C1 segment of cervical spinal cord (tissue), 14 donors: ENCODE results near the gene MBTPS1.

Experiments
- DNase-seq, 14 donors: peaks; one replicate each; lab custom pipeline; 2025; lab: John Stamatoyannopoulos, UW

The MBTPS1 gene

GRCh38 chr16:84098939-84099338 is 17.8 kb downstream of the MBTPS1 start:
- no peak for DNase-seq

GRCh38 chr16:84096447-84097005 is 20.2 kb downstream of the MBTPS1 start:
- DNase-seq, result no peak

DNA sequence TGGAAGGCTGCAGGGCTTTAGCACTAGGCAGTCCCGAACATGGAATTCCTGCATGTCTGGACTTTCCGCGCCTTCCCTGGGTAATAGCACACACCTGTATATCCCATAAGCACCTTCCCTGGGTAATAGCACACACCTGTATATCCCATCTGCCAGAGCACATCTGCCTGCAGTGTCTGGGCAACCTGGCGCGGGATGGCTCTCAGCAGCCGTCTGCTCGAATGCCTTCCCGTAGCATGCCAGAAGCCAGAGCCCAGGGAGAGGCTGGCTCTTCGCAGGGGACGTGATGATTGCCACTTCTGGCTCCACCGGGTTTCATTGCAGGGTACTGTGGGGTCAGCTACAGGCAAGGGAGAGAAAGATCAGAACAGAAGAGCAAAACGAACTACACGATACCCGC is 21.3 kb downstream of the MBTPS1 start:
- DNase-seq, result peak in 1 of 14 donors; percentile 23

- peak in 1 of 14 donors; percentile 11 for DNase-seq
Measured at GRCh38 chr16:84093879-84094270, 22.9 kb downstream of the MBTPS1 start.

DNA sequence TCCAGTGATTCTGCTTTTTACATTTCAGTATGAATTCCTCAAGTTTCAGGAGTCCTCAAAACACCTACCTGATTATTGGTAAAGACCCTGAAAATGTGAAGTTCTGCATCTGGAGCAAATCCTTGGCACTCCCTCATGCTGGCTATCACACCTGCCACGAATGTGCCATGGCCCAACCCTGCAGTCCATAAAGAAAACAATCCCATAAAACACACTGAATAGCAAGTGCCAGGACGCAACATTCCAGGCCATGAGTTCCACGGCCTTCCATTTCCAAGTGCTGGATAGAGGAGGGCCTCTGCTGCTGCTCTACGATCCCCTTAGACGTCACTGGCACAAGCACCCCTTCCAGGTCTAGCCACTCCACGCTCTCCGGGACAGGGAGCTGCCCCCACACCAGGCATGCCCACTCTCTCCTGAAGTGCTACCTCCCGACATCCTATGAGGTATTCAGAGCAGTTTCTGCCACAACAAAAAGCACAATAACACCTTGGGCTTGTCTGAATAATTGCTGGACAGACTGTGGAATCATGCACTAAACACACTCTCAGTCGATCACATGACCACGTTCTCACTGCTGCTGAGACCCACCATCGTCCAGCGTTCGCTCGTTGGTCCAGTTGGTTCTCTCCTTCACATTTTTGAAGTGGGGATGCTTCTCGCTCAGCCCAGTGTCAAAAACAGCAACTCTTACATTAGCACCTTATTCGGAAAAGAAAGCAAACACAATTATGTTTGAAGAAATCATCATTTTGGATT is 23.4 kb downstream of the MBTPS1 start:
- DNase-seq, result no peak

- peak in 1 of 14 donors; percentile 79 for DNase-seq
Measured at GRCh38 chr16:84091460-84091859, 25.3 kb downstream of the MBTPS1 start.

DNA sequence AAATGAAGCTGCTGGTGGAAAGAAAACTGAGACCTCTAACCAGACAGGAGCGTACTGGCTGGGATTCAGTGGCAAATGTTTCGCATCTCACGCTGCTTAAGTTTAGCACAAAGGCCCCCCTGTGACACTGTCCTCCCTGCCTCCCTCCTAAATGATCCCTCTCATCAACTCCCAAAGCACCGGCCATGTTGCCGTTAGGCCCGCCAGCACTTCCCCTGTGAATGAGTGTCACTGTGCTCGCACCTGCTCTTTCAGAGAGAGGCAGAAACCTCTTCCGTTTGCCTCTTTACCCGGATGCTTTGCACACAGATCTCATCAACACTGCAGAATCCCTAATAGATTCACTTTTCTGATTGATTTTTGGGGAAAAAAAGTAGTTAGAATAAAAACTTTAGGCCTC is 26.5 kb downstream of the MBTPS1 start:
- peak in 3 of 14 donors; percentile 5 to 21 (median 8) for DNase-seq

DNA sequence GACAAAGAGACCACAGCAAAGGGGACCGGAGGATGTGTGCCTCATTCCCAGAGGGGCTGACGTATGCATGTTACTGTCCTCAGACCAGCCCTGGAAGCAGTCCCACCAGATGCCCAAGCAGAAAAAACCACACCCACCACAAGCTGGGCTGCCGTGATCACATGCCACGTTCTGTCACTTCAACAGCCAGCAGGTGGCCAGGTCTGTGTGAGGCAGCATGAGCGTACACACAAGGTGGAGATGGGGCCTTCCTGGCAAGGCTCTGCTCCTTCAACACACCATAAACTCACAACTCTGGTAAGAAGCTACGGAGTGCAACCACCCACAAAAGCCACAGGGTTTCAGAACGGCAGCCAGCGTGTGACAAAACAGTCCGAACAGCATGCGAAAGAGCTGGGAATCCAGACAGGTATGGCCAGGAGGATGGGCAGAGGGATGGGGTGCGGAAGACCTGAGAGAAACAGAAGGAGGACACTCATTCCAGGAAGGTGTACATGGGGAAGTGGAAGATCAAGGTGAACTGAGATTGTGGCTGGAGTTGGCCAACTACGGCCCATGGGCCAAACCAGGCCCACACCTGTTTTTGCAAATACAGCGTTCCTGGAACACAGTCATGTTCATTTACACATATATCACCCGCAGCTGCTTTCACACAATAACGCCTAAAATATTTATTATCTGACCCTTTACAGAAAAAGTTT is 27.9 kb downstream of the MBTPS1 start:
- DNase-seq, result peak in 1 of 14 donors; percentile 41

DNA sequence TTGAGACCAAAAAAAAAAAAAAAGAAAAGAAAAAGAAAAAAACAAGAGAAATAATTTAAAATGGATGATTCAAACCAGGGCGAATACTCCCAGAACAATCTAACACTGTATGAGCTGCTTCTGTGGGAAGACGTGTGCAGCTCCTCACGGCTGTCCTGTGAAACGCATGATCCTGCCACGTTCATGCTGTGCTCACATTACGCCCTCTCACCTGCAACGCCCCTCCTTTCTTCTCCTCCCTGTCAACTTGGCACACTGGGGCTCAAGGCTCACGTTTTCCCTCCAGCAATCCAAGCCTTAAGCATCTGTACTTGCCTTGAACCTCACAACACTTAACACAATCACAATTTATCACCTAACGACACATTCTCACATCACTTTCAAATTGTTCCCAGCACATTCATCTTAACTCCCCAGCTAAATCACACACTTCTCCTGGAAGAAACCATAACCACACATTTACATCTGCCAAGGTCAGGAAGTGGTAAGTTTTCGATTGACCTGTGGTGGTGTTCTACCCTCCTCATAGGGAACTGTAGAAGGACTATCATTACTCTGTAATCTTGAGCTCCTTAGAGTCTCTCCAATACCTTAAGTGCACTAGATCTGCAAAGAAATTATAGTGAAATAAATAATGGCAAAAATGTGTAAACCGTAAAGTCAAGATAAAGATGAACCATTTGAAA is 29.1 kb downstream of the MBTPS1 start:
- DNase-seq, result peak in 1 of 14 donors; percentile 15

DNA sequence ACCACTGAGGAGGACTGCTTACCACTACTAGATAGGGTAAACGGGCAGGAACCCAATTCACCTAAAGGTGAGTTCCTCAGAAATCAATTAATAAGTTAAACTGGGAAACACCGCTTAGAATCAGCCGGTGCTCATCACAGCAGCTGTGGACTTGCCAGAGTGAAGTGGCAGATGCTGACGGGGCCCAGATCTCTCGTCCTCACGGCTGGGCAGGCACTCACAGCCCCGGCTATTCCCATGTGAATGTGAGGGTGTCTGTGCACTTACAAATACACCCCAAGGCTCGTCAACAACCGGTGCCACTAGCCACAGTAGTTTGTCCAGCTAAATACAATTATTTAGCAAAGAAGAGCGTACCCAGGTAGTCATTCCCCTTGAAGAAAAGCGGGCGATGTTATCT is 29.7 kb downstream of the MBTPS1 start:
- no peak for DNase-seq

- no peak for DNase-seq
Measured at GRCh38 chr16:84086341-84086740, 30.4 kb downstream of the MBTPS1 start.

DNA sequence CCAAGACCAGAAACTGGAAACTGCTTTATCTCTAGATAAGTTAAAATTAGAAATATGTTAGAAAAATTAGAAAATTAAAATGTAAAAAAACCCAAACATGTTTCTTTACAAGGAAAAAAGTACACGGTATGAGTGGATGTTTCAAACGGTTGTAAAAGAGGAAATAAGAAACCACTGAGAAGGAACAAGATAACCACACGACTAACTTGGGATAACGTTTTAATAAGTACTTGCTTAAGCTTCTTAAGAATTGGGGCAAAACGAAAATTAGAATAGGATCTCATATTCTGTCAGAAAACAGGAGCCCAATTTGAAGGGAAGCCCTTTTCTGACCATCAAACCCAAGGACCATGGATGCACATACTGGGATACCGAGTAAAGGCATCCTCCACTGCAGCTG is 31.0 kb downstream of the MBTPS1 start:
- DNase-seq, result no peak

DNA sequence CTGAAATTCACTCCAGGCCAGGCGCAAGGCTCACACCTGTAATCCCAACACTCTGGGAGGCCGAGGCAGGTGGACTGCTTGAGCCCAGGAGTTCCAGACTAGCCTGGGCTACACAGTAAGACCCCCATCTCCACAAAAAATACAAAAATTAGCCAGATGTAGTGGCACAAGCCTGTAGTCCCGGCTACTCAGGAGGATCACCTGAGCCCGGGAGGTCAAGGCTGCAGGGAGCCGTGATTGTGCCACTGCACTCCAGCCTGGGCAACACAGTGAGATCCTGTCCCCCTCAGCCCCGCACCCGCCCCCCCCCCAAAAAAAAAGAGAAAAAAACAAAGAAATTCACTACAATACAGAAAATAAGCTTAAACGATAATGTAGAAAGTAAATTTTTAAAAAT is 31.5 kb downstream of the MBTPS1 start:
- no peak for DNase-seq

DNA sequence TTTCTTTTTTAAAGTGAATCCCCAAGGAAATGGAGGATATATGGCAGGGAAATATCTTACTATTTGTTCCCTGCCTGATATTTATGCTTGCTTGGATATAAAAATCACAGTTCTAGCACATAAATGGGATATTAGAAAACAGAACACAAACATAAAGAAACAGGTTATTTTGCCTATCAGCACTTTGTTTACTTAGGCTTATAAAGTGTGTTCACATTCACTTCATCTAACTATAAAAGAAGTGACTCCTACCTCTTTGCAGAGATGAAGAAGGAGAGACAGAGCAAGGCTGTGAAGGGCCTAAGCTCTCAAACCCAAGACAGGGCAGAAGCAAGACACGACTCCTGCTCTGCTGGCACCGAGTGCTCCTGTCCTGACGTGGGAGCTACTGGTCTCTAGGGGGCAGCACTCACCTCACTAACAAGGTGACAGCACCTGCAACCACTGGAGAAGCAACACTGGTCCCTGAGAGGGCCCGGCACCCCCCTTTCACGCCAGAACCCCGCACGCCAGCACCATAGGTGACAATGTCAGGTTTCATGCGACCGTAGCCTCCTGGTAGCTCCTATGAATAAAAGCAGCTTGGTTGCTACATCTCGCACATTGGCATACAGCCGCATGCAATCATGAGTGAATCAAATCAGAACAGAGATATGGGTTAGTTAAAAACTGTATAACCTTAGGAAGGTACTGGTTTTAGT is 32.0 kb downstream of the MBTPS1 start:
- peak in 4 of 14 donors; percentile 5 to 20 (median 8) for DNase-seq

DNA sequence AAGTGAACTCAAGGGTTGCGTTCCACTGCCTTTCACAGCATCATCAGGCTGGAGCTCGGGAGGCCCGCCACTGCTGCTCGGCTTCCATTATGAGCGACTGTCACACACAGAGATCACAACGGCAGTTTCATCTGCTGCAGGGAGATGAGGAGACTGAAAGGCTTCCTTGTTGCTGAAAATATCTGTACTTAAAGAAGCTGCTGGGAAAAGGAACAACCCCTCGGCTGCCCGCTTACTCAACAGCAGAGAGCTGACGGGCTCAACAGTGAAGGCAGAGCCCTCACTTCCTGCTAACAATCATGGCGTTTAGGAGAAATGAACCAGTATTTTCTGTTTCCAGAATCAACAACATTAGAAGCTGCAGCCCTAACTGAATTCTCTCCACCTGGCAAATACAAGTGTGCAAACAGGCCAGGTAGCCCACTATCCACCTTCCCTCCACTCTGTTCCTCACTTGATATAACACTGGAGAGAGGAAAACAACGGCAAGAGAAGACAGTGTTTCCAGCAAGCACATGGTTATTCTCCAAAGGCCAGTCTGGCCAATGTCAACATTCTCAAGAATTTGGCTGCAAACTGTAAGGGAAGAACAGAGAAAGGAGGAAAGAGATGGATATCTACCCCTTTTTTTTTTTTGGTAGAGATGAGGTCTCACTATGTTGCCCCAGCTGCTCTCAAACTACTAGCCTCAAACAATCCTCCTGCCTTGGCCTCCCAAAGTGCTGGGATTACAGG is 33.7 kb downstream of the MBTPS1 start:
- DNase-seq, result peak in 3 of 14 donors; percentile 21 to 26 (median 26)

- no peak for DNase-seq
Measured at GRCh38 chr16:84082110-84082509, 34.6 kb downstream of the MBTPS1 start.

DNA sequence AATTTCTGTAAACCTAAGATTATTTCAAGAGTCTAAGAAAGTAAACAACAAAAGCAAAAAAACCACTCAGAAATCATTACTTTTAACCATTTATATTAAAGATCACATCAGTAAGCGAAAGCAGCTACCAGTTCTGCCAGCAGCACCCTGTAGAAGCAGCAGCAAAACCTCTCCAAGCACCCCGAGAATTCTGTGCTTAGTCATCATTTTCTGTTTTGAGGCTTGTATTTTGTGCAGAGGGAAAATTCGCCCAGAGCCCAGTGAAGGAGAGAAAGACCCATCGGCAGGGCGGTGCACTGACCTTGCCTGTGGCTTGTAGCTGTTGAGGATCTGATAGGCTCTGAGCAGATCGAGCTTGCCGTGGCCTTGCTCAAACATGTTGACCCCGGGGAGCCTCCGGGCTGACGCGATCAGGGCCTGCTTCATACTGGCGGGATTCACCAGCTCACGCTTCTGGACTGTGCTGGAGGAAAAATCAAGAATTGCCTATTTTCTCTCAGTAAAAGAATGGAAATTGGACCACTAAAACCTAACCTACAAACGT is 35.2 kb downstream of the MBTPS1 start:
- DNase-seq, result no peak

GRCh38 chr16:84080813-84081212 is 35.9 kb downstream of the MBTPS1 start:
- no peak for DNase-seq

DNA sequence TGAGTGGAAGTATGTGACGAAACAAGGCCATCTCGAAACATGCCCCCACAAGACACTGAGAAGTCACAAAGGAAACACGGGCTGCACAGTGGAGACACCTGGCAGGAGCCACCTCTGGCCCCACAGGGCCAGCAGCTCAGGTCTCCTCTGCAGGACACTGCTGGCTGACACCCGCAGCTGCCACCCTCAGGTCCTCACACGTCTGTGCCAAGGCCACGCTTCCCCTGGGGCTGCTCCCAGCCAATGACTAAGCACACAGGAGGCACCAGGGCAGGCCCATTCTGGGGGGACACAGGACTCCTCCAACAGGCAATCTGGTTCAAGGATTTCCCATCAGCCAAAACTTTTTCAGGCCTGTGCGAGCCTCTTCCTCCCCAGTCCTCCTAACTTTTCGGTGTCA is 36.4 kb downstream of the MBTPS1 start:
- no peak for DNase-seq

DNA sequence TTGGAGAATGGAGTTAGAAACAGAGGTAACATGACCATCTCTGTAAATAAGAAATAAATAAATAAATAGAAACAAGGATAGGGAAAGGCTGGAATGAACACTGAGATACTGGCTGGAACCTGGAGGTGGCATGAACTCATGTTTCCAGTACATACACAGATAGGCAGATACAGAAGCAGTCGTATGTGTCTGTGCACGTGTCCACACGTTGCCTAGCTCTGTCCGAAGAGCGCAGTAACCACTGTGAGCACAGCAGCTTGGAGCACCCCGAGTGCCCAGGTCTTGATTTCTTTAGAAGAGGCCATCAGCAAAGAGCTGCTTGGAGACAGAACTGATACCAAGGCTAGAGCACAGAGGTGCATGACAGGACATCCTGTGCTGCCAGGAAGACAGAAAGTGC is 37.1 kb downstream of the MBTPS1 start:
- DNase-seq, result no peak

GRCh38 chr16:84075376-84075775 is 41.4 kb downstream of the MBTPS1 start:
- DNase-seq, result no peak
